ENCODE data around the gene PHLPP1. TPM values are rescaled to one million over a fixed set of nuclear protein-coding genes. Genes with fewer than 3 reads are reported as not detected.

PHLPP1 gene
- total and polyA plus RNA-seq, 2 experiments from 2014 or later = 15.7 to 73.6 TPM

GRCh38 chr18:62736077-62736855 is 20.9 kb downstream of the PHLPP1 start:
- peaks cover 12% of the 10 kb centered on the region for H3K9me3 Mint-ChIP-seq
- ATAC-seq = 0 out of 3 replicates have a peak, but pooled peaks have one; percentile 16
- Histone ChIP-seq H2AFZ (no peak overlapping the region), H3K4me1 (ENCODE audit: insufficient read depth) (peaks cover 75% of the 10 kb centered on the region), H3K36me3 (ENCODE audit: insufficient read depth) (no peaks in the 10 kb centered on the region), H3K79me2 (replicated peaks; ENCODE audit: insufficient read depth) (peaks cover 100% of the 10 kb centered on the region), H3K27me3 (ENCODE audit: insufficient read depth) (no peaks in the 10 kb centered on the region), H3F3A (replicated peaks; ENCODE audit: low read depth) (no peaks in the 10 kb centered on the region), H3K27ac (ENCODE audit: low read depth) (peak overlapping the region; percentile 59), H3K4me3 (peak overlapping the region; percentile 14; the same call in 1 of the 2 replicates), H3K9me2 (ENCODE audit: insufficient read depth) (no peaks in the 10 kb centered on the region), H4K20me1 (replicated peaks; ENCODE audit: insufficient read depth) (peaks cover 32% of the 10 kb centered on the region), H3K4me2 (peak overlapping the region; percentile 44)
- H3K36me3 Mint-ChIP-seq (ENCODE audit: low read depth) = peaks cover 31% of the 10 kb centered on the region
- peak overlapping the region; percentile 41 for H3K27ac Mint-ChIP-seq
- H3K27me3 Mint-ChIP-seq (ENCODE audit: insufficient read depth, low read depth, poor library complexity) = peaks cover 9% of the 10 kb centered on the region
- peaks cover 71% of the 10 kb centered on the region for H3K4me1 Mint-ChIP-seq
- DNase-seq (ENCODE audit: low spot score) = no peak
- H3K4me3 Mint-ChIP-seq = peak overlapping the region; percentile 15; the same call in 1 of the 3 replicates
- TF ChIP-seq NANOG (IDR thresholded peaks at IDR 0.05; ENCODE audit: borderline replicate concordance) (no peak), CTCF (conservative IDR thresholded peaks at IDR 0.05; ENCODE audit: low read depth in 2 of 2) (0 out of 4 replicates have a peak, but pooled peaks of 1 of the 2 experiments have one; percentile 9), ZNF114 (CRISPR knock-in tag; IDR thresholded peaks at IDR 0.05) (no peak), ETS1 (IDR thresholded peaks at IDR 0.05) (no peak)

DNA sequence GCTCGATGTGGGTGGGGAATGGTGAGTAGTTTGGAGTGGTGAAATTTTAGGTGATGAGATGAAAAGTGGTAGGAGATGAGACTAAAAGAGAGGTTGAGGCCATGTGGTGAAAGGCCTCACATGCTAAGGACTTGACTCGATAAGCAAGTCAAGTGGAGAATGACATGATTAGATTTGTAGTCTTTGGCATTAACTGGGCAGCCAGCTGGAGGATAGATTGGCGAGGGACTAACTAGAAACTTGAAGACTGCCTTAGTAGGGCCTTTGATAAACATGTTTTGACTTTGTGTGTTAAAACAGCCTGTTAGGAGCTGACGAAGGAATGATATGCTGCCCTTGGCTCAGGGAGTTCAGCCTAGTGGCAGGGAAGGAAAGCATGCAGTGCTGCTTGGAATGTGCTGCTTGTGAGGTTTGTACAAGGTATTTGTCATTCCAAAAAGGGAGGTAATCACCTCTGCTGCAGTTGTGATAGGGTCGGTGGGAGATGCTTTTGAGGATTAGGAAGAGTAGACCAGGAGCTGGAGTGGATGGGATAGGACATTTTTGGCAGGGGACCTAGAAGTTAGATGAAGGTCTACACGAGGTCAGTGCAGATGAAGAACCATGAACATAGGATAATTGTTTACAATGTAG is 22.0 kb downstream of the PHLPP1 start:
- Histone ChIP-seq H3K27ac (ENCODE audit: low read depth) (peak overlapping the region; percentile 59), H3K36me3 (ENCODE audit: insufficient read depth) (no peaks in the 10 kb centered on the region), H2AFZ (no peak overlapping the region), H3K9me2 (ENCODE audit: insufficient read depth) (no peaks in the 10 kb centered on the region), H3K79me2 (replicated peaks; ENCODE audit: insufficient read depth) (peaks cover 100% of the 10 kb centered on the region), H3K4me2 (peak overlapping the region; percentile 44), H4K20me1 (replicated peaks; ENCODE audit: insufficient read depth) (peaks cover 32% of the 10 kb centered on the region), H3F3A (replicated peaks; ENCODE audit: low read depth) (no peaks in the 10 kb centered on the region), H3K4me1 (ENCODE audit: insufficient read depth) (peaks cover 83% of the 10 kb centered on the region), H3K4me3 (no peak overlapping the region), H3K27me3 (ENCODE audit: insufficient read depth) (no peaks in the 10 kb centered on the region)
- DNase-seq (ENCODE audit: low spot score) (peak; percentile 72), ATAC-seq (peak; percentile 79)
- H3K27me3 Mint-ChIP-seq (ENCODE audit: insufficient read depth, low read depth, poor library complexity) = peaks cover 5% of the 10 kb centered on the region
- peaks cover 1% of the 10 kb centered on the region; the same call in 1 of the 3 replicates for H3K9me3 Mint-ChIP-seq
- peak; percentile 80 for TF ChIP-seq ZNF462 (CRISPR knock-in tag; IDR thresholded peaks at IDR 0.05)
- TF ChIP-seq, protein P1, sequence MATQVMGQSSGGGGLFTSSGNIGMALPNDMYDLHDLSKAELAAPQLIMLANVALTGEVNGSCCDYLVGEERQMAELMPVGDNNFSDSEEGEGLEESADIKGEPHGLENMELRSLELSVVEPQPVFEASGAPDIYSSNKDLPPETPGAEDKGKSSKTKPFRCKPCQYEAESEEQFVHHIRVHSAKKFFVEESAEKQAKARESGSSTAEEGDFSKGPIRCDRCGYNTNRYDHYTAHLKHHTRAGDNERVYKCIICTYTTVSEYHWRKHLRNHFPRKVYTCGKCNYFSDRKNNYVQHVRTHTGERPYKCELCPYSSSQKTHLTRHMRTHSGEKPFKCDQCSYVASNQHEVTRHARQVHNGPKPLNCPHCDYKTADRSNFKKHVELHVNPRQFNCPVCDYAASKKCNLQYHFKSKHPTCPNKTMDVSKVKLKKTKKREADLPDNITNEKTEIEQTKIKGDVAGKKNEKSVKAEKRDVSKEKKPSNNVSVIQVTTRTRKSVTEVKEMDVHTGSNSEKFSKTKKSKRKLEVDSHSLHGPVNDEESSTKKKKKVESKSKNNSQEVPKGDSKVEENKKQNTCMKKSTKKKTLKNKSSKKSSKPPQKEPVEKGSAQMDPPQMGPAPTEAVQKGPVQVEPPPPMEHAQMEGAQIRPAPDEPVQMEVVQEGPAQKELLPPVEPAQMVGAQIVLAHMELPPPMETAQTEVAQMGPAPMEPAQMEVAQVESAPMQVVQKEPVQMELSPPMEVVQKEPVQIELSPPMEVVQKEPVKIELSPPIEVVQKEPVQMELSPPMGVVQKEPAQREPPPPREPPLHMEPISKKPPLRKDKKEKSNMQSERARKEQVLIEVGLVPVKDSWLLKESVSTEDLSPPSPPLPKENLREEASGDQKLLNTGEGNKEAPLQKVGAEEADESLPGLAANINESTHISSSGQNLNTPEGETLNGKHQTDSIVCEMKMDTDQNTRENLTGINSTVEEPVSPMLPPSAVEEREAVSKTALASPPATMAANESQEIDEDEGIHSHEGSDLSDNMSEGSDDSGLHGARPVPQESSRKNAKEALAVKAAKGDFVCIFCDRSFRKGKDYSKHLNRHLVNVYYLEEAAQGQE (IDR thresholded peaks at IDR 0.05; ENCODE audit: unreplicated experiment) = no peak
- H3K27ac Mint-ChIP-seq = peak overlapping the region; percentile 46
- H3K4me3 Mint-ChIP-seq = no peak overlapping the region; the same call in 2 of the 3 replicates
- H3K4me1 Mint-ChIP-seq = peaks cover 80% of the 10 kb centered on the region
- H3K36me3 Mint-ChIP-seq (ENCODE audit: low read depth) = peaks cover 20% of the 10 kb centered on the region
